GM23338 (cell line): ENCODE data around the gene HNF4A. TPM values are rescaled to one million over a fixed set of nuclear protein-coding genes. Genes with fewer than 3 reads are reported as not detected.

Experiments
- ATAC-seq: fragments of 200-7000 bp; cut with Tn5 transposase; 3 replicates; pipeline ENCODE4 v1.9.1; 2020
- DNase-seq: peaks from one replicate; pipeline ENCODE4 v3.0.0-alpha.2; 2015; ENCODE audit warnings: low spot score
- H2AFZ ChIP-seq: fragments of 200-600 bp; sonication (generic); 2 replicates; pipeline ENCODE4 v1.8.0; 2016; ENCODE audit warnings: antibody characterized with exemption, mild to moderate bottlenecking, moderate library complexity
- H3F3A ChIP-seq: fragments of 200-600 bp; sonication (generic); replicated peaks from 2 replicates; pipeline ENCODE4 v1.8.0; 2017; ENCODE audit warnings: antibody characterized with exemption, mixed run types, low read depth
- H3K27ac ChIP-seq: fragments of 200-600 bp; sonication (generic); 2 replicates; pipeline ENCODE4 v1.6.1; 2016; ENCODE audit warnings: low read depth
- H3K27me3 ChIP-seq: fragments of 200-600 bp; sonication (generic); 2 replicates; pipeline ENCODE4 v1.8.0; 2016; ENCODE audit warnings: mild to moderate bottlenecking, mixed run types, moderate library complexity; ENCODE audit not compliant: insufficient read depth
- H3K36me3 ChIP-seq: fragments of 200-600 bp; sonication (generic); 2 replicates; pipeline ENCODE4 v1.8.0; 2016; ENCODE audit warnings: mild to moderate bottlenecking; ENCODE audit not compliant: insufficient read depth
- H3K4me1 ChIP-seq: fragments of 200-600 bp; sonication (generic); 2 replicates; pipeline ENCODE4 v1.8.0; 2016; ENCODE audit warnings: mild to moderate bottlenecking, moderate library complexity; ENCODE audit not compliant: insufficient read depth
- H3K4me2 ChIP-seq: fragments of 200-600 bp; sonication (generic); 2 replicates; pipeline ENCODE4 v1.7.1; 2017; ENCODE audit warnings: mixed run types
- H3K4me3 ChIP-seq: fragments of 200-600 bp; sonication (generic); 2 replicates; pipeline ENCODE4 v1.6.1; 2016; ENCODE audit warnings: mixed run types
- H3K79me2 ChIP-seq: fragments of 200-600 bp; sonication (generic); replicated peaks from 2 replicates; pipeline ENCODE4 v1.8.0; 2017; ENCODE audit warnings: mild to moderate bottlenecking; ENCODE audit not compliant: insufficient read depth
- H3K9me2 ChIP-seq: fragments of 200-600 bp; sonication (generic); 2 replicates; pipeline ENCODE4 v1.8.0; 2017; ENCODE audit not compliant: insufficient read depth
- H4K20me1 ChIP-seq: fragments of 200-600 bp; sonication (generic); replicated peaks from 2 replicates; pipeline ENCODE4 v1.8.0; 2017; ENCODE audit warnings: mild to moderate bottlenecking; ENCODE audit not compliant: insufficient read depth
- H3K27ac Mint-ChIP-seq: 2 replicates; pipeline ENCODE4 v1.8.0; 2020; ENCODE audit warnings: inconsistent platforms, mild to moderate bottlenecking, moderate library complexity, mixed read lengths
- H3K27me3 Mint-ChIP-seq: 3 replicates; pipeline ENCODE4 v1.8.0; 2022; ENCODE audit warnings: low read depth, mild to moderate bottlenecking, moderate library complexity, mixed read lengths, inconsistent platforms; ENCODE audit not compliant: insufficient read depth, poor library complexity
- H3K36me3 Mint-ChIP-seq: 3 replicates; pipeline ENCODE4 v1.8.0; 2021; ENCODE audit warnings: low read depth, mild to moderate bottlenecking, inconsistent platforms, moderate library complexity, mixed read lengths
- H3K4me1 Mint-ChIP-seq: 3 replicates; pipeline ENCODE4 v1.8.0; 2020; ENCODE audit warnings: mild to moderate bottlenecking, inconsistent platforms, mixed read lengths
- H3K4me3 Mint-ChIP-seq: 3 replicates; pipeline ENCODE4 v1.8.0; 2021; ENCODE audit warnings: moderate library complexity, mild to moderate bottlenecking, inconsistent platforms, mixed read lengths
- H3K9me3 Mint-ChIP-seq: 3 replicates; pipeline ENCODE4 v1.8.0; 2020; ENCODE audit warnings: moderate library complexity, mild to moderate bottlenecking, inconsistent platforms, mixed read lengths
- CREB1 ChIP-seq: fragments of 250-450 bp; sonication (Bioruptor Pico); IDR thresholded peaks from 2 replicates; pipeline ENCODE4 v1.5.0; 2020; ENCODE audit warnings: low read depth, mild to moderate bottlenecking, moderate library complexity
- EZH2phosphoT487 ChIP-seq: fragments of 200-600 bp; sonication (generic); IDR thresholded peaks from one replicate; pipeline ENCODE4 v1.8.1; 2018; ENCODE audit warnings: antibody characterized with exemption; ENCODE audit not compliant: unreplicated experiment
- JUNB ChIP-seq: IDR thresholded peaks from one replicate; pipeline ENCODE4 v1.6.1; 2016; ENCODE audit warnings: antibody characterized with exemption; ENCODE audit not compliant: unreplicated experiment
- NANOG ChIP-seq: IDR thresholded peaks from 2 replicates; pipeline ENCODE4 v1.6.1; 2016; ENCODE audit warnings: antibody characterized with exemption, borderline replicate concordance
- polyA plus RNA-seq: library from polyadenylated mRNA; unstranded; fragments of >200 nt; fragmentation: Nextera tagmentation; extraction: Ambion mirVana; gene quantifications from 2 replicates; pipeline ENCODE4 v1.2.1, GENCODE V29; 2016
- total RNA-seq: library from RNA; depleted of rRNA; stranded (reverse); fragments of >200 nt; shearing (Covaris generic); gene quantifications from 2 replicates; pipeline ENCODE4 v1.2.3, GENCODE V29; 2014
- TF ChIP-seq, protein P1 (sequence below): IDR thresholded peaks from one replicate; pipeline ENCODE4 v1.6.1; 2018; ENCODE audit warnings: antibody characterized with exemption; ENCODE audit not compliant: unreplicated experiment
- TF ChIP-seq, protein P2 (sequence below): IDR thresholded peaks from 2 replicates; pipeline ENCODE4 v1.6.1; 2016; ENCODE audit warnings: antibody characterized with exemption
- TF ChIP-seq, protein P3 (sequence below), 2 experiments: fragments of 200-600 bp in 1 of 2; sonication (generic) in 1 of 2; conservative IDR thresholded peaks; 2 replicates each; pipeline versions ENCODE4 v1.5.1 to v1.6.1; 2016 to 2017; ENCODE audit warnings: antibody characterized with exemption in 2 of 2, low read depth in 2 of 2, mild to moderate bottlenecking in 2 of 2, moderate library complexity in 1 of 2

HNF4A gene
- total and polyA plus RNA-seq, 2 experiments from 2014 or later, result not detected

DNA sequence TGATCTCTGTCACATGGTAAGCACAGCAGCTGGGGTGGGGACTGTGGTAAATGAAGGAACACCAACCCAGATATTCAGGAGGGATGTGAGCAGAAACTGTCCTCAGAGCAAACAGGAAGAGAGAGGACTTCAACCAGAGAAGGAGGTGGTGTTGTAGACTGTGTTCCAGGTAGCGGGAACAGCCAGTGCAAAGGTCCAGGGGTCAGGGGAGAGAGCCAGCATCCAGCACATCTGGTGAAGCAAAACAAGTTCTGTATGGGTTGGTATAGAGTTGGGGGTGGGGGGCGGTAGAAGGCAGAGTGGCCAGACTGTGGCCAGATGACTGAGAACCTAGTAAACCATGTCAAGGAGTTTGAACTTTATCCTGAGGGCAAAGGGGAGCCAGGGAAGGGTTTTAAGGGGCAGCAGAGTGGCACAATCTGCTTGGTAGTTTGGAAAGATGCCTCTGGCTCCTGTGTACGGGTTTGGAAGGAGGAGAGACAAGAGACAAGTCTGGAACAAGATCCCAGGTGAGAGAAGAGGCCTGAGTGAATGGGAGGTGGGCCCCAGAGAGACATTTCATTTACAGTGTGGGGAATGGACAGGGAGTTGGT lies 92.4 kb downstream of the HNF4A start:
- H3K27ac ChIP-seq, result no peak overlapping the region
- Mint-ChIP-seq H3K36me3 (no peaks in the 10 kb centered on the region), H3K4me1 (no peaks in the 10 kb centered on the region), H3K27ac (no peak overlapping the region), H3K9me3 (no peaks in the 10 kb centered on the region), H3K27me3 (peaks cover 2% of the 10 kb centered on the region), H3K4me3 (no peak overlapping the region)
- H3K4me1 ChIP-seq, result no peaks in the 10 kb centered on the region
- no peaks in the 10 kb centered on the region for H3K27me3 ChIP-seq
- H2AFZ ChIP-seq, result no peak overlapping the region
- H3K4me3 ChIP-seq, result no peak overlapping the region
- H4K20me1 ChIP-seq, result no peaks in the 10 kb centered on the region
- TF ChIP-seq, protein P1, sequence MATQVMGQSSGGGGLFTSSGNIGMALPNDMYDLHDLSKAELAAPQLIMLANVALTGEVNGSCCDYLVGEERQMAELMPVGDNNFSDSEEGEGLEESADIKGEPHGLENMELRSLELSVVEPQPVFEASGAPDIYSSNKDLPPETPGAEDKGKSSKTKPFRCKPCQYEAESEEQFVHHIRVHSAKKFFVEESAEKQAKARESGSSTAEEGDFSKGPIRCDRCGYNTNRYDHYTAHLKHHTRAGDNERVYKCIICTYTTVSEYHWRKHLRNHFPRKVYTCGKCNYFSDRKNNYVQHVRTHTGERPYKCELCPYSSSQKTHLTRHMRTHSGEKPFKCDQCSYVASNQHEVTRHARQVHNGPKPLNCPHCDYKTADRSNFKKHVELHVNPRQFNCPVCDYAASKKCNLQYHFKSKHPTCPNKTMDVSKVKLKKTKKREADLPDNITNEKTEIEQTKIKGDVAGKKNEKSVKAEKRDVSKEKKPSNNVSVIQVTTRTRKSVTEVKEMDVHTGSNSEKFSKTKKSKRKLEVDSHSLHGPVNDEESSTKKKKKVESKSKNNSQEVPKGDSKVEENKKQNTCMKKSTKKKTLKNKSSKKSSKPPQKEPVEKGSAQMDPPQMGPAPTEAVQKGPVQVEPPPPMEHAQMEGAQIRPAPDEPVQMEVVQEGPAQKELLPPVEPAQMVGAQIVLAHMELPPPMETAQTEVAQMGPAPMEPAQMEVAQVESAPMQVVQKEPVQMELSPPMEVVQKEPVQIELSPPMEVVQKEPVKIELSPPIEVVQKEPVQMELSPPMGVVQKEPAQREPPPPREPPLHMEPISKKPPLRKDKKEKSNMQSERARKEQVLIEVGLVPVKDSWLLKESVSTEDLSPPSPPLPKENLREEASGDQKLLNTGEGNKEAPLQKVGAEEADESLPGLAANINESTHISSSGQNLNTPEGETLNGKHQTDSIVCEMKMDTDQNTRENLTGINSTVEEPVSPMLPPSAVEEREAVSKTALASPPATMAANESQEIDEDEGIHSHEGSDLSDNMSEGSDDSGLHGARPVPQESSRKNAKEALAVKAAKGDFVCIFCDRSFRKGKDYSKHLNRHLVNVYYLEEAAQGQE, result no peak
- TF ChIP-seq CREB1 (CRISPR knock-in tag) (no peak), NANOG (no peak), EZH2phosphoT487 (no peak), JUNB (no peak)
- TF ChIP-seq, protein P2, sequence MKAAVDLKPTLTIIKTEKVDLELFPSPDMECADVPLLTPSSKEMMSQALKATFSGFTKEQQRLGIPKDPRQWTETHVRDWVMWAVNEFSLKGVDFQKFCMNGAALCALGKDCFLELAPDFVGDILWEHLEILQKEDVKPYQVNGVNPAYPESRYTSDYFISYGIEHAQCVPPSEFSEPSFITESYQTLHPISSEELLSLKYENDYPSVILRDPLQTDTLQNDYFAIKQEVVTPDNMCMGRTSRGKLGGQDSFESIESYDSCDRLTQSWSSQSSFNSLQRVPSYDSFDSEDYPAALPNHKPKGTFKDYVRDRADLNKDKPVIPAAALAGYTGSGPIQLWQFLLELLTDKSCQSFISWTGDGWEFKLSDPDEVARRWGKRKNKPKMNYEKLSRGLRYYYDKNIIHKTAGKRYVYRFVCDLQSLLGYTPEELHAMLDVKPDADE, result no peak
- TF ChIP-seq, protein P3, sequence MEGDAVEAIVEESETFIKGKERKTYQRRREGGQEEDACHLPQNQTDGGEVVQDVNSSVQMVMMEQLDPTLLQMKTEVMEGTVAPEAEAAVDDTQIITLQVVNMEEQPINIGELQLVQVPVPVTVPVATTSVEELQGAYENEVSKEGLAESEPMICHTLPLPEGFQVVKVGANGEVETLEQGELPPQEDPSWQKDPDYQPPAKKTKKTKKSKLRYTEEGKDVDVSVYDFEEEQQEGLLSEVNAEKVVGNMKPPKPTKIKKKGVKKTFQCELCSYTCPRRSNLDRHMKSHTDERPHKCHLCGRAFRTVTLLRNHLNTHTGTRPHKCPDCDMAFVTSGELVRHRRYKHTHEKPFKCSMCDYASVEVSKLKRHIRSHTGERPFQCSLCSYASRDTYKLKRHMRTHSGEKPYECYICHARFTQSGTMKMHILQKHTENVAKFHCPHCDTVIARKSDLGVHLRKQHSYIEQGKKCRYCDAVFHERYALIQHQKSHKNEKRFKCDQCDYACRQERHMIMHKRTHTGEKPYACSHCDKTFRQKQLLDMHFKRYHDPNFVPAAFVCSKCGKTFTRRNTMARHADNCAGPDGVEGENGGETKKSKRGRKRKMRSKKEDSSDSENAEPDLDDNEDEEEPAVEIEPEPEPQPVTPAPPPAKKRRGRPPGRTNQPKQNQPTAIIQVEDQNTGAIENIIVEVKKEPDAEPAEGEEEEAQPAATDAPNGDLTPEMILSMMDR (conservative IDR thresholded peaks at IDR 0.05; ENCODE audit: low read depth in 2 of 2), result no peak
- H3K9me2 ChIP-seq, result no peaks in the 10 kb centered on the region
- no peaks in the 10 kb centered on the region for H3F3A ChIP-seq
- H3K4me2 ChIP-seq, result no peak overlapping the region
- no peaks in the 10 kb centered on the region for H3K36me3 ChIP-seq
- no peaks in the 10 kb centered on the region for H3K79me2 ChIP-seq
- ATAC-seq (no peak), DNase-seq (no peak)
